ENCODE results near the gene TESK2. TPM values are rescaled to one million over a fixed set of nuclear protein-coding genes. Genes with fewer than 3 reads are reported as not detected.

The TESK2 gene
- total RNA-seq, 1 experiment from 2014 or later: 13.8 TPM

DNA sequence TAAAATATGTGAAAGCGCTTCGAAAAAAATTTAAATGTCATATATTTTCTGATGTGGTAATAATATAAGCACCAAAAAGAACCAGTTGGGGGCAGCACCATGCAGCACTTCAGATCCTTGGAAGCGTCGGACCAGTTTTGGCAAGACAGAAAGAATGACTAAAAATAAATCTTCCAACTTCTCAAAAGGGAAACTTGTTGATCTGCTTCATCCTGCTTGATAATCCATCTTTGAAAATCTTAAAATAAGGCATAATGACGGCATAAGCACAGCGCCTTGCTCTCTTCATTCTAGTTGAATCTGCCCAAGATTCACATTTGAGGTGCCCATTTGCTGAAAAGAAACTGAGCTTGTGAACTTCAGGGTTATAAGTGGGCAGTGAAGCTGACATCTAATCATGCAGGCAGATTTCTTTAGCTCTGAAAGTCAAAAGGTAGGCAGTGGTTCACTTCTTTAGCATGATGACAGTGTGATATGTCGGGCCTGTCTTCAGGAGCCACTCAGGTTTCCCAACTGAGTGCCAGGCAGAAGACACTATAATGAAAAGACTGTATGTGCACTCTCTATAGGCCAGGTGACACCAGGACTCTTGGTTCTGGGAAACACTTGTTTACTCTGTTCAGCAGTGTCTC, 131.0 kb downstream of the TESK2 start:
- H2AFZ ChIP-seq: no peak overlapping the region
- peaks cover 21% of the 10 kb centered on the region for H3K4me1 ChIP-seq (replicated peaks; ENCODE audit: insufficient read depth)
- H3K9me2 ChIP-seq (ENCODE audit: insufficient read depth): no peaks in the 10 kb centered on the region
- peaks cover 21% of the 10 kb centered on the region for H3F3A ChIP-seq (ENCODE audit: insufficient read depth, low read depth)
- intact Hi-C loops (cut with micrococcal nuclease; ENCODE audit: unreplicated experiment): loop anchor here (1.0 to 5.0 kb wide), 5 partner anchors 56 to 521 kb away; partner anchors contain the start of gene TESK2
- no TSS peak for BruUV-seq (replicated peaks)
- ChIA-PET CTCF (interaction anchor here (0.5 to 1.4 kb wide), 4 partner anchors 12 to 518 kb away, joined by 4 to 13 read pairs (median 5); partner anchors contain the start of gene TESK2), POLR2A (ENCODE audit: unreplicated experiment) (interaction anchor here (0.6 to 1.1 kb wide), 3 partner anchors 12 to 140 kb away, joined by 3 to 12 read pairs (median 5); no protein-coding TSS in a partner anchor)
- peak; percentile 49 to 64 for DNase-seq
- H4K20me1 ChIP-seq (ENCODE audit: insufficient read depth): no peaks in the 10 kb centered on the region
- H3K27ac ChIP-seq: no peak overlapping the region
- H3K4me3 ChIP-seq: no peak overlapping the region
- H3K4me2 ChIP-seq: peak overlapping the region; percentile 38
- H3K79me2 ChIP-seq (ENCODE audit: low read depth): no peaks in the 10 kb centered on the region
- TF ChIP-seq, protein P1, sequence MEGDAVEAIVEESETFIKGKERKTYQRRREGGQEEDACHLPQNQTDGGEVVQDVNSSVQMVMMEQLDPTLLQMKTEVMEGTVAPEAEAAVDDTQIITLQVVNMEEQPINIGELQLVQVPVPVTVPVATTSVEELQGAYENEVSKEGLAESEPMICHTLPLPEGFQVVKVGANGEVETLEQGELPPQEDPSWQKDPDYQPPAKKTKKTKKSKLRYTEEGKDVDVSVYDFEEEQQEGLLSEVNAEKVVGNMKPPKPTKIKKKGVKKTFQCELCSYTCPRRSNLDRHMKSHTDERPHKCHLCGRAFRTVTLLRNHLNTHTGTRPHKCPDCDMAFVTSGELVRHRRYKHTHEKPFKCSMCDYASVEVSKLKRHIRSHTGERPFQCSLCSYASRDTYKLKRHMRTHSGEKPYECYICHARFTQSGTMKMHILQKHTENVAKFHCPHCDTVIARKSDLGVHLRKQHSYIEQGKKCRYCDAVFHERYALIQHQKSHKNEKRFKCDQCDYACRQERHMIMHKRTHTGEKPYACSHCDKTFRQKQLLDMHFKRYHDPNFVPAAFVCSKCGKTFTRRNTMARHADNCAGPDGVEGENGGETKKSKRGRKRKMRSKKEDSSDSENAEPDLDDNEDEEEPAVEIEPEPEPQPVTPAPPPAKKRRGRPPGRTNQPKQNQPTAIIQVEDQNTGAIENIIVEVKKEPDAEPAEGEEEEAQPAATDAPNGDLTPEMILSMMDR (conservative IDR thresholded peaks at IDR 0.05): peak; percentile 84
- no peak for TF ChIP-seq EZH2 (IDR thresholded peaks at IDR 0.05; ENCODE audit: low read depth)
- no peaks in the 10 kb centered on the region for H3K9me3 ChIP-seq (ENCODE audit: insufficient read depth, low read depth)
- no peaks in the 10 kb centered on the region for H3K27me3 ChIP-seq (ENCODE audit: insufficient read depth, low read depth)
- no peaks in the 10 kb centered on the region for H3K36me3 ChIP-seq (ENCODE audit: low read depth)

DNA sequence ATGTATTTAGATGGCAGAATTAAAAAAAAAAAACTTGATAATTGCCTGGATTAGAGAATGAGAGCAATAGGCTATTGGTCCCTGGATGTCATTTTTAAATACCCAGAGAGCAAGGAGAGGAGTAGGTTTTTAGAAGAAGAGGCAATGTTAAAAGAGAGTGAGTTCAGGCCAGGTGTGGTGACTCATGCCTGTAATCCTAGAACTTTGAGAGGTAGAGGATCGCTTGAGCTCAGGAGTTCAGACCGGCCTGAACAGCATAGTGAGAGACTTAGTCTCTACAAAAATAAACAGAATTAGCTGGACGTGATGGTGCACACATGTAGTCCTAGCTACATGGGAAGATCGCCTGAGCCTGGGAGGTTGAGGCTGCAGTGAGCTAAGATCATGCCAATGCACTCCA, 134.8 kb downstream of the TESK2 start:
- H2AFZ ChIP-seq: no peak overlapping the region
- no TSS peak for BruUV-seq (replicated peaks)
- no peaks in the 10 kb centered on the region for H4K20me1 ChIP-seq (ENCODE audit: insufficient read depth)
- H3K9me3 ChIP-seq (ENCODE audit: insufficient read depth, low read depth): no peaks in the 10 kb centered on the region
- no peaks in the 10 kb centered on the region for H3K79me2 ChIP-seq (ENCODE audit: low read depth)
- DNase-seq: peak; percentile 33 to 52
- no peaks in the 10 kb centered on the region for H3K9me2 ChIP-seq (ENCODE audit: insufficient read depth)
- ChIA-PET CTCF (interaction anchor here (0.6 to 1.0 kb wide), 5 partner anchors 48 to 557 kb away, joined by 3 to 6 read pairs (median 4); no protein-coding TSS in a partner anchor), POLR2A (ENCODE audit: unreplicated experiment) (interaction anchor here (0.5 to 1.6 kb wide), 7 partner anchors 8 to 522 kb away, joined by 3 to 15 read pairs (median 3); partner anchors contain the start of genes MUTYH and TOE1)
- H3F3A ChIP-seq (ENCODE audit: insufficient read depth, low read depth): peaks cover 20% of the 10 kb centered on the region
- H3K27ac ChIP-seq: peak overlapping the region; percentile 19; the same call in 1 of the 2 replicates
- H3K36me3 ChIP-seq (ENCODE audit: low read depth): no peaks in the 10 kb centered on the region
- peaks cover 21% of the 10 kb centered on the region for H3K4me1 ChIP-seq (replicated peaks; ENCODE audit: insufficient read depth)
- H3K4me3 ChIP-seq: no peak overlapping the region
- intact Hi-C loops (cut with micrococcal nuclease; ENCODE audit: unreplicated experiment): loop anchor here (5.0 kb wide), 1 partner anchor 339 kb away; no protein-coding TSS in a partner anchor
- no peak for TF ChIP-seq EZH2 (IDR thresholded peaks at IDR 0.05; ENCODE audit: low read depth)
- TF ChIP-seq, protein P1 (conservative IDR thresholded peaks at IDR 0.05): no peak
- H3K4me2 ChIP-seq: peak overlapping the region; percentile 46
- no peaks in the 10 kb centered on the region for H3K27me3 ChIP-seq (ENCODE audit: insufficient read depth, low read depth)

- Histone ChIP-seq H2AFZ (no peak overlapping the region), H3F3A (ENCODE audit: insufficient read depth, low read depth) (peaks cover 17% of the 10 kb centered on the region), H3K27me3 (ENCODE audit: insufficient read depth, low read depth) (no peaks in the 10 kb centered on the region), H3K4me2 (peak overlapping the region; percentile 46), H3K9me2 (ENCODE audit: insufficient read depth) (no peaks in the 10 kb centered on the region), H3K4me1 (replicated peaks; ENCODE audit: insufficient read depth) (peaks cover 21% of the 10 kb centered on the region), H3K36me3 (ENCODE audit: low read depth) (no peaks in the 10 kb centered on the region), H3K79me2 (ENCODE audit: low read depth) (no peaks in the 10 kb centered on the region), H3K9me3 (ENCODE audit: insufficient read depth, low read depth) (no peaks in the 10 kb centered on the region), H3K4me3 (no peak overlapping the region), H4K20me1 (ENCODE audit: insufficient read depth) (no peaks in the 10 kb centered on the region), H3K27ac (peak overlapping the region; percentile 19; the same call in 1 of the 2 replicates)
- intact Hi-C loops (cut with micrococcal nuclease; ENCODE audit: unreplicated experiment): loop anchor here (5.0 kb wide), 1 partner anchor 338 kb away; no protein-coding TSS in a partner anchor
- TF ChIP-seq, protein P1 (conservative IDR thresholded peaks at IDR 0.05): no peak
- no peak for TF ChIP-seq EZH2 (IDR thresholded peaks at IDR 0.05; ENCODE audit: low read depth)
- ChIA-PET POLR2A (ENCODE audit: unreplicated experiment) (interaction anchor here (0.6 to 1.6 kb wide), 4 partner anchors 7 to 146 kb away, joined by 3 to 15 read pairs (median 8); partner anchors contain the start of genes MUTYH and TOE1), CTCF (interaction anchor here (0.5 to 1.0 kb wide), 2 partner anchors 136 to 137 kb away, joined by 3 read pairs; no protein-coding TSS in a partner anchor)
- BruUV-seq (replicated peaks): no TSS peak
- no peak for DNase-seq
Measured at GRCh38 chr1:45355683-45356082, 135.3 kb downstream of the TESK2 start.

Measured in PC-9 (cell line).